Mucosa of rectum (tissue), 2 donors: ENCODE measurements around the gene VILL.

Experiments
- H3K27ac ChIP-seq, 2 donors: one replicate each; pipeline ENCODE4 v1.7.0; 2013; ENCODE audit warnings: inconsistent platforms in 2 of 2, low read depth in 2 of 2, low read length in 2 of 2
- H3K27me3 ChIP-seq, 2 donors: one replicate each; pipeline ENCODE4 v1.7.0; 2013; ENCODE audit warnings: low read length in 2 of 2; ENCODE audit not compliant: control insufficient read depth in 2 of 2, insufficient read depth in 2 of 2
- H3K36me3 ChIP-seq, 2 donors: one replicate each; pipeline ENCODE4 v1.7.0; 2013; ENCODE audit warnings: low read length in 2 of 2; ENCODE audit not compliant: control insufficient read depth in 2 of 2, insufficient read depth in 2 of 2
- H3K4me1 ChIP-seq, 2 donors: one replicate each; pipeline ENCODE4 v1.7.0; 2013; ENCODE audit warnings: low read length in 2 of 2, mild to moderate bottlenecking in 1 of 2; ENCODE audit not compliant: control insufficient read depth in 2 of 2, insufficient read depth in 2 of 2
- H3K4me3 ChIP-seq, 2 donors: one replicate each; pipeline ENCODE4 v1.7.0; 2013; ENCODE audit warnings: low read length in 2 of 2
- H3K9ac ChIP-seq, 2 donors: one replicate each; pipeline ENCODE4 v1.7.0; 2013; ENCODE audit warnings: low read length in 2 of 2, low read depth in 1 of 2, mild to moderate bottlenecking in 1 of 2
- H3K9me3 ChIP-seq, 2 donors: one replicate each; pipeline ENCODE4 v1.7.0; 2013; ENCODE audit warnings: low read length in 2 of 2; ENCODE audit not compliant: control insufficient read depth in 2 of 2
- donor health status: healthy.
- donor health status: Normal muscosa, but diverticular disease.

Gene VILL

DNA sequence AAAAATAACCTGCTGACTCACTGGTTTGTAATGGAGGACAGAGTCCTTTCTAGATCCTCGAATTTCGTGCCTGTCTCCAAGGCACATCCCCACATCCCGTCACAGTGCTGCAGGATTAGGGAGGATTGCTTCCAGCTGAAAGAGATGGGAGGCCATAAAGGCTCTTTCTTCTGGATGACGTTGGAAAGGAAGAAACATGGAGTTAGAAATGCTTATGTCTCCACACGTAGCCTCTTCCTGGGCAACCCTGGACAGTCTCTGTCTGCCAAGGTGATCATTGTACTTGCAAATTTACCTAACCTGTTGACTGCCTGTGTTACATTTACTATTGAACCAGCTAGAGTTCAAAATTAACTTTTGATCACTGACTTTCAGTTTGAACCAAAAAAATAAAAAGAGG lies 27.6 kb upstream of the VILL start:
- H3K4me3 ChIP-seq: no peak overlapping the region

GRCh38 chr3:37963635-37964034 lies 27.0 kb upstream of the VILL start:
- H3K9me3 ChIP-seq: no peaks in the 10 kb centered on the region
- peaks cover 23 to 44% of the 10 kb centered on the region in 2 donors for H3K4me1 ChIP-seq
- H3K36me3 ChIP-seq: peaks cover 0 to 2% of the 10 kb centered on the region in 2 donors
- no peak overlapping the region for H3K4me3 ChIP-seq
- H3K27ac ChIP-seq: peak overlapping the region; percentile 59 to 74
- no peaks in the 10 kb centered on the region for H3K27me3 ChIP-seq
- H3K9ac ChIP-seq: no peak overlapping the region

More for the DNA sequence above, 27.6 kb upstream of the VILL start:
- no peaks in the 10 kb centered on the region for H3K27me3 ChIP-seq
- H3K36me3 ChIP-seq: no peaks in the 10 kb centered on the region
- H3K27ac ChIP-seq: peak overlapping the region; percentile 59 to 74
- H3K9me3 ChIP-seq: no peaks in the 10 kb centered on the region
- H3K9ac ChIP-seq: no peak overlapping the region
- peaks cover 23 to 44% of the 10 kb centered on the region in 2 donors for H3K4me1 ChIP-seq

DNA sequence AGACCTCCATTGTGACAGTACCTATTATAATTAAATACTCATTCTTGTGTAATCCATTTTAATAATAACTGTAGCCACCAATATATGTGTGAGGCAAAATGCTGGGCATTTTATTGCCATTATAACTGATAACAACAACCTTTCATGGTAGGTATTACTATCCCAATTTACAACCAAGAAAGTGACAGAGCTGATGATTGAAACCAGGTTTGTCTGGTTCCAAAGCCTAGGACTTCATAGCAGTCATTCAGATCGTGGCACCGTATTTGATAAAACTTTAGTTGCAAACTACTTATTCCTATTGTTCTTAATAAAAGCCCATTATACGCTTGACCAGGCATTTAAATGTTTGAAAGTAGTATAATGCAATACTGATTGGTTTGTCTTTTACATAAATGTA lies 26.4 kb upstream of the VILL start:
- Histone ChIP-seq H3K9ac (peak overlapping the region in 1 of 2 donors; percentile 33), H3K9me3 (no peaks in the 10 kb centered on the region), H3K27ac (peak overlapping the region; percentile 69 to 77), H3K36me3 (peaks cover 0 to 4% of the 10 kb centered on the region in 2 donors), H3K4me1 (peaks cover 23 to 44% of the 10 kb centered on the region in 2 donors), H3K4me3 (peak overlapping the region in 1 of 2 donors; percentile 5), H3K27me3 (no peaks in the 10 kb centered on the region)

DNA sequence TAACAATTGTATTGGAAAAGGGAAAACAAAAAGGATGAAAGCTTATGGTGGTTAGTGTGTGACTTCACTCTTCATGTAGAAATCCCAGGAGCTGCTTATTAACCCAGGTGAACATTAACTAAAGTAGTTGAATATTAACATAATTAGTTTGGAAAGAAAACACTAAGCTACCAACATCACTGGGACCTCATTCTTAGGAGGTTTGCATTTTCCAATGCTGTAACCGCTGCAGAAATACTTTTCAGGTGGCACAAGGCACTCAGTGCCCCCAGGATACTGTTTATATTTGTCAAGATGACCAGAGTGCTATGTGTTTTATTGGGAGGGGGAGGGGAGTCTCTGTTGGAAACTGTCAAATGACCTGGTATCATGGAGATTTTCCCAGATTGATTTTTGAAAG lies 25.9 kb upstream of the VILL start:
- peak overlapping the region in 1 of 2 donors; percentile 5 for H3K4me3 ChIP-seq
- peak overlapping the region in 1 of 2 donors; percentile 33 for H3K9ac ChIP-seq
- peaks cover 0 to 4% of the 10 kb centered on the region in 2 donors for H3K36me3 ChIP-seq
- H3K27ac ChIP-seq: peak overlapping the region; percentile 69 to 77
- H3K4me1 ChIP-seq: peaks cover 23 to 44% of the 10 kb centered on the region in 2 donors
- no peaks in the 10 kb centered on the region for H3K27me3 ChIP-seq
- no peaks in the 10 kb centered on the region for H3K9me3 ChIP-seq

- peaks cover 11 to 31% of the 10 kb centered on the region in 2 donors for H3K4me1 ChIP-seq
- H3K27me3 ChIP-seq: no peaks in the 10 kb centered on the region
- H3K9me3 ChIP-seq: no peaks in the 10 kb centered on the region
- H3K27ac ChIP-seq: no peak overlapping the region
- no peak overlapping the region for H3K4me3 ChIP-seq
- peaks cover 0 to 6% of the 10 kb centered on the region in 2 donors for H3K36me3 ChIP-seq
- H3K9ac ChIP-seq: no peak overlapping the region
Observed at GRCh38 chr3:37967260-37967881, 23.2 kb upstream of the VILL start.

- H3K27ac ChIP-seq: no peak overlapping the region
- H3K9me3 ChIP-seq: no peaks in the 10 kb centered on the region
- no peaks in the 10 kb centered on the region for H3K27me3 ChIP-seq
- peaks cover 0 to 8% of the 10 kb centered on the region in 2 donors for H3K36me3 ChIP-seq
- no peak overlapping the region for H3K4me3 ChIP-seq
- no peak overlapping the region for H3K9ac ChIP-seq
- H3K4me1 ChIP-seq: peaks cover 7 to 25% of the 10 kb centered on the region in 2 donors
Observed at GRCh38 chr3:37968199-37968598, 22.4 kb upstream of the VILL start.

- H3K36me3 ChIP-seq: peaks cover 3 to 10% of the 10 kb centered on the region in 2 donors
- H3K27me3 ChIP-seq: no peaks in the 10 kb centered on the region
- no peak overlapping the region for H3K9ac ChIP-seq
- H3K27ac ChIP-seq: no peak overlapping the region
- H3K4me1 ChIP-seq: peaks cover 6 to 18% of the 10 kb centered on the region in 2 donors
- no peak overlapping the region for H3K4me3 ChIP-seq
- H3K9me3 ChIP-seq: no peaks in the 10 kb centered on the region
Observed at GRCh38 chr3:37968813-37969595, 21.6 kb upstream of the VILL start.

GRCh38 chr3:37969596-37970100 lies 20.9 kb upstream of the VILL start:
- no peaks in the 10 kb centered on the region for H3K9me3 ChIP-seq
- H3K4me3 ChIP-seq: no peak overlapping the region
- peaks cover 0 to 12% of the 10 kb centered on the region in 2 donors for H3K4me1 ChIP-seq
- H3K9ac ChIP-seq: no peak overlapping the region
- H3K27me3 ChIP-seq: no peaks in the 10 kb centered on the region
- peaks cover 3 to 10% of the 10 kb centered on the region in 2 donors for H3K36me3 ChIP-seq
- H3K27ac ChIP-seq: no peak overlapping the region

- Histone ChIP-seq H3K4me3 (no peak overlapping the region), H3K27me3 (no peaks in the 10 kb centered on the region), H3K4me1 (peaks cover 0 to 3% of the 10 kb centered on the region in 2 donors), H3K9me3 (no peaks in the 10 kb centered on the region), H3K36me3 (peaks cover 12 to 13% of the 10 kb centered on the region in 2 donors), H3K9ac (no peak overlapping the region), H3K27ac (no peak overlapping the region)
Observed at GRCh38 chr3:37970802-37971201, 19.8 kb upstream of the VILL start.

GRCh38 chr3:37971467-37971866 lies 19.1 kb upstream of the VILL start:
- no peak overlapping the region for H3K4me3 ChIP-seq
- no peak overlapping the region for H3K27ac ChIP-seq
- no peaks in the 10 kb centered on the region for H3K27me3 ChIP-seq
- H3K36me3 ChIP-seq: peaks cover 17% of the 10 kb centered on the region in 2 donors
- H3K9ac ChIP-seq: no peak overlapping the region
- peaks cover 0 to 3% of the 10 kb centered on the region in 2 donors for H3K4me1 ChIP-seq
- H3K9me3 ChIP-seq: no peaks in the 10 kb centered on the region
